ENCODE results near the gene ARID3A. TPM values are rescaled to one million over a fixed set of nuclear protein-coding genes. Genes with fewer than 3 reads are reported as not detected.

ARID3A gene
- total and polyA plus RNA-seq, 12 donors = 1.6 to 10.2 (median 7.4) TPM

- TF ChIP-seq POLR2A (IDR thresholded peaks at IDR 0.05) = no peak
- TF ChIP-seq CTCF (IDR thresholded peaks at IDR 0.05) = no peak
- Histone ChIP-seq H3K27me3 (no peaks in the 10 kb centered on the region), H3K4me3 (no peak overlapping the region), H3K4me1 (replicated peaks in 1 of 2) (peaks cover 5 to 24% of the 10 kb centered on the region in 2 donors), H3K9me3 (replicated peaks in 1 of 3) (no peaks in the 10 kb centered on the region), H3K27ac (no peak overlapping the region), H3K36me3 (replicated peaks in 1 of 2) (no peaks in the 10 kb centered on the region)
- intact Hi-C loops (cut with DNase I) = loop anchor here (5.0 kb wide), 2 partner anchors 58 to 113 kb away; no protein-coding TSS in a partner anchor
- DNase-seq = peak in 2 of 7 donors; percentile 45 to 46
- 39 to 62% (median 51%) methylated on average over 3 to 32 of the region's 32 CpGs for WGBS, 4 donors
Observed at GRCh38 chr19:980133-980998, 54.5 kb downstream of the ARID3A start.

GRCh38 chr19:982567-983170, 56.8 kb downstream of the ARID3A start:
- peak overlapping the region in 1 of 4 donors; percentile 56 for H3K4me3 ChIP-seq
- 0 to 1% (median 1%) methylated on average over 10 to 45 of the region's 46 CpGs for WGBS, 4 donors
- H3K4me1 ChIP-seq (replicated peaks in 1 of 2) = peaks cover 5 to 24% of the 10 kb centered on the region in 2 donors
- H3K9me3 ChIP-seq (replicated peaks in 1 of 3) = no peaks in the 10 kb centered on the region
- peak; percentile 46 to 78 (median 67) for DNase-seq
- H3K27me3 ChIP-seq = no peaks in the 10 kb centered on the region
- intact Hi-C loops (cut with DNase I) = loop anchor here (1.0 to 5.0 kb wide), 3 partner anchors 59 to 115 kb away; no protein-coding TSS in a partner anchor
- peak overlapping the region in 4 of 5 donors; percentile 21 to 58 (median 42) for H3K27ac ChIP-seq
- H3K36me3 ChIP-seq (replicated peaks in 1 of 2) = peaks cover 0 to 12% of the 10 kb centered on the region in 2 donors
- TF ChIP-seq CTCF (IDR thresholded peaks at IDR 0.05) = peak; percentile 32 to 99 (median 71)
- TF ChIP-seq POLR2A (IDR thresholded peaks at IDR 0.05) = no peak

- Histone ChIP-seq H3K36me3 (replicated peaks in 1 of 2) (peaks cover 0 to 18% of the 10 kb centered on the region in 2 donors), H3K4me1 (replicated peaks in 1 of 2) (peaks cover 5 to 26% of the 10 kb centered on the region in 2 donors), H3K4me3 (peak within 1 kb of the TSS; percentile 48 to 99 (median 83)), H3K9me3 (replicated peaks in 1 of 3) (no peaks in the 10 kb centered on the region), H3K27ac (peak within 1 kb of the TSS; percentile 48 to 93 (median 81)), H3K27me3 (no peaks in the 10 kb centered on the region)
- TF ChIP-seq CTCF (IDR thresholded peaks at IDR 0.05) = peak in 4 of 6 experiments; percentile 21 to 41 (median 27)
- TF ChIP-seq POLR2A (IDR thresholded peaks at IDR 0.05) = peak; percentile 61 to 76
- peak; percentile 92 to 96 (median 94) for DNase-seq
- intact Hi-C loops (cut with DNase I) = loop anchor here (5.0 kb wide), 2 partner anchors 62 to 117 kb away; no protein-coding TSS in a partner anchor
- WGBS, 4 donors = 0 to 1% (median 1%) methylated on average over 19 to 78 of the region's 78 CpGs
Observed at GRCh38 chr19:984165-984967, 58.5 kb downstream of the ARID3A start, which contains the start of gene WDR18. Gene WDR18, plus strand, starts transcription at chr19:984345. Its CDS starts 9 bp downstream, at chr19:984354.
